ENCODE results near the gene MPV17. TPM values are rescaled to one million over a fixed set of nuclear protein-coding genes. Genes with fewer than 3 reads are reported as not detected.

MPV17 gene
- total RNA-seq, 1 experiment from 2014 or later = 59.4 TPM

DNA sequence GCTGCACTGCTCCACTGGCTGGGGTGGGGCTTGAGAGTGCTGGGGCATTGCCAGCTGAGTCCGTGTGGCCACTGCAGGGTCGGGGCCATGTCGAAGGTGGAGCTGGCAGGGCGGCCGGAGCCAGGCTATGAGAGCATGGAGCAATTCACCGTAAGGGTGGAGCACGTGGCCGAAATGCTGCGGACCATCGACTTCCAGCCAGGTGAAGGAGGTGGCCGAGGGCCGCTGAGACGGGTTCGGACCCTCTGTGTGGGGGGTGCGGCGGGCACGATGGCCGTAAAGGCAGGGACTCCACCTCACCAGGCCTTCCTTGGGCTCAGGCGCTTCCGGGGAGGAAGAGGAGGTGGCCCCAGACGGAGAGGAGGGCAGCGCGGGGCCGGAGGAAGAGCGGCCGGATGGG lies 16.8 kb downstream of the MPV17 start:
- H3K9me3 Mint-ChIP-seq = no peaks in the 10 kb centered on the region
- Histone ChIP-seq H2BK15ac (ENCODE audit: low read depth, low read length) (no peak overlapping the region), H4K20me1 (ENCODE audit: control insufficient read depth, insufficient read depth, insufficient read length) (no peaks in the 10 kb centered on the region), H3T11ph (ENCODE audit: low read length) (no peak overlapping the region), H3K4me2 (ENCODE audit: insufficient read depth, insufficient read length, low read length) (no peak overlapping the region), H3K9me3 (ENCODE audit: control insufficient read depth, low read depth, low read length) (no peaks in the 10 kb centered on the region), H3K79me2 (ENCODE audit: insufficient read depth, low read length) (no peaks in the 10 kb centered on the region), H3K23me2 (ENCODE audit: insufficient read length, low read depth, low read length, poor library complexity, severe bottlenecking) (peaks cover 9% of the 10 kb centered on the region), H3K4ac (ENCODE audit: low read depth, low read length) (no peak overlapping the region), H2BK12ac (ENCODE audit: insufficient read length, low read depth, low read length) (no peak overlapping the region), H2AFZ (ENCODE audit: low read length) (no peak overlapping the region), H3K27me3 (ENCODE audit: insufficient read depth, low read length) (peaks cover 21% of the 10 kb centered on the region), H2BK5ac (ENCODE audit: insufficient read length, low read length) (no peak overlapping the region), H3K9ac (ENCODE audit: extremely low read depth, insufficient read length, low read length) (no peak overlapping the region), H4K8ac (replicated peaks; ENCODE audit: insufficient read length, low read depth, low read length) (no peak overlapping the region), H3K4me1 (ENCODE audit: insufficient read depth, low read length) (no peaks in the 10 kb centered on the region), H2BK20ac (ENCODE audit: low read depth, low read length, poor library complexity, severe bottlenecking) (no peak overlapping the region), H4K91ac (ENCODE audit: insufficient read length, low read depth, low read length) (no peak overlapping the region), H2AK5ac (ENCODE audit: insufficient read length, low read length) (no peak overlapping the region), H3K14ac (ENCODE audit: insufficient read depth, low read length) (no peak overlapping the region; the same call in 1 of the 2 replicates), H2BK120ac (ENCODE audit: low read depth, low read length, poor library complexity, severe bottlenecking) (no peak overlapping the region), H3K27ac (ENCODE audit: insufficient read length, low read depth, low read length) (no peak overlapping the region), H3K79me1 (ENCODE audit: insufficient read depth, low read depth, low read length, poor library complexity, severe bottlenecking) (no peaks in the 10 kb centered on the region), H3K23ac (ENCODE audit: insufficient read length, low read depth, low read length) (no peak overlapping the region), H3K56ac (ENCODE audit: insufficient read length, low read depth, low read length) (no peak overlapping the region), H4K5ac (ENCODE audit: insufficient read length, low read depth, low read length) (no peak overlapping the region), H3K18ac (ENCODE audit: insufficient read length, low read depth, low read length) (no peak overlapping the region)
- no peak for DNase-seq
- H3K27me3 Mint-ChIP-seq (ENCODE audit: low read depth) = peaks cover 52% of the 10 kb centered on the region
- no CpG with 5 or more reads among the region's 26 CpGs for WGBS (ENCODE audit: extremely low coverage, insufficient read length, low lambda C conversion rate)
- peaks cover 5 to 9% of the 10 kb centered on the region in 2 experiments for H3K4me1 Mint-ChIP-seq
- no peak overlapping the region for H3K27ac Mint-ChIP-seq
- H3K4me3 Mint-ChIP-seq = no peak overlapping the region
- H3K36me3 Mint-ChIP-seq (ENCODE audit: insufficient read depth in 1 of 3, low read depth in 3 of 3) = peaks cover 7 to 10% (median 9%) of the 10 kb centered on the region in 3 experiments; a peak in 6 of 7 replicates
- TF ChIP-seq CTCF (conservative IDR thresholded peaks at IDR 0.05) = no peak
